GM23338 (cell line): ENCODE results near the gene CFAP141. TPM values are rescaled to one million over a fixed set of nuclear protein-coding genes. Genes with fewer than 3 reads are reported as not detected.

Experiments
- ATAC-seq: fragments of 200-7000 bp; cut with Tn5 transposase; 3 replicates; pipeline ENCODE4 v1.9.1; 2020
- DNase-seq: peaks from one replicate; pipeline ENCODE4 v3.0.0-alpha.2; 2015; ENCODE audit warnings: low spot score
- H2AFZ ChIP-seq: fragments of 200-600 bp; sonication (generic); 2 replicates; pipeline ENCODE4 v1.8.0; 2016; ENCODE audit warnings: antibody characterized with exemption, mild to moderate bottlenecking, moderate library complexity
- H3F3A ChIP-seq: fragments of 200-600 bp; sonication (generic); replicated peaks from 2 replicates; pipeline ENCODE4 v1.8.0; 2017; ENCODE audit warnings: antibody characterized with exemption, mixed run types, low read depth
- H3K27ac ChIP-seq: fragments of 200-600 bp; sonication (generic); 2 replicates; pipeline ENCODE4 v1.6.1; 2016; ENCODE audit warnings: low read depth
- H3K27me3 ChIP-seq: fragments of 200-600 bp; sonication (generic); 2 replicates; pipeline ENCODE4 v1.8.0; 2016; ENCODE audit warnings: mild to moderate bottlenecking, mixed run types, moderate library complexity; ENCODE audit not compliant: insufficient read depth
- H3K36me3 ChIP-seq: fragments of 200-600 bp; sonication (generic); 2 replicates; pipeline ENCODE4 v1.8.0; 2016; ENCODE audit warnings: mild to moderate bottlenecking; ENCODE audit not compliant: insufficient read depth
- H3K4me1 ChIP-seq: fragments of 200-600 bp; sonication (generic); 2 replicates; pipeline ENCODE4 v1.8.0; 2016; ENCODE audit warnings: mild to moderate bottlenecking, moderate library complexity; ENCODE audit not compliant: insufficient read depth
- H3K4me2 ChIP-seq: fragments of 200-600 bp; sonication (generic); 2 replicates; pipeline ENCODE4 v1.7.1; 2017; ENCODE audit warnings: mixed run types
- H3K4me3 ChIP-seq: fragments of 200-600 bp; sonication (generic); 2 replicates; pipeline ENCODE4 v1.6.1; 2016; ENCODE audit warnings: mixed run types
- H3K79me2 ChIP-seq: fragments of 200-600 bp; sonication (generic); replicated peaks from 2 replicates; pipeline ENCODE4 v1.8.0; 2017; ENCODE audit warnings: mild to moderate bottlenecking; ENCODE audit not compliant: insufficient read depth
- H3K9me2 ChIP-seq: fragments of 200-600 bp; sonication (generic); 2 replicates; pipeline ENCODE4 v1.8.0; 2017; ENCODE audit not compliant: insufficient read depth
- H4K20me1 ChIP-seq: fragments of 200-600 bp; sonication (generic); replicated peaks from 2 replicates; pipeline ENCODE4 v1.8.0; 2017; ENCODE audit warnings: mild to moderate bottlenecking; ENCODE audit not compliant: insufficient read depth
- H3K27ac Mint-ChIP-seq: 2 replicates; pipeline ENCODE4 v1.8.0; 2020; ENCODE audit warnings: inconsistent platforms, mild to moderate bottlenecking, moderate library complexity, mixed read lengths
- H3K27me3 Mint-ChIP-seq: 3 replicates; pipeline ENCODE4 v1.8.0; 2022; ENCODE audit warnings: low read depth, mild to moderate bottlenecking, moderate library complexity, mixed read lengths, inconsistent platforms; ENCODE audit not compliant: insufficient read depth, poor library complexity
- H3K36me3 Mint-ChIP-seq: 3 replicates; pipeline ENCODE4 v1.8.0; 2021; ENCODE audit warnings: low read depth, mild to moderate bottlenecking, inconsistent platforms, moderate library complexity, mixed read lengths
- H3K4me1 Mint-ChIP-seq: 3 replicates; pipeline ENCODE4 v1.8.0; 2020; ENCODE audit warnings: mild to moderate bottlenecking, inconsistent platforms, mixed read lengths
- H3K4me3 Mint-ChIP-seq: 3 replicates; pipeline ENCODE4 v1.8.0; 2021; ENCODE audit warnings: moderate library complexity, mild to moderate bottlenecking, inconsistent platforms, mixed read lengths
- H3K9me3 Mint-ChIP-seq: 3 replicates; pipeline ENCODE4 v1.8.0; 2020; ENCODE audit warnings: moderate library complexity, mild to moderate bottlenecking, inconsistent platforms, mixed read lengths
- CREB1 ChIP-seq: fragments of 250-450 bp; sonication (Bioruptor Pico); IDR thresholded peaks from 2 replicates; pipeline ENCODE4 v1.5.0; 2020; ENCODE audit warnings: low read depth, mild to moderate bottlenecking, moderate library complexity
- ETS1 ChIP-seq: IDR thresholded peaks from 2 replicates; pipeline ENCODE4 v1.6.1; 2016; ENCODE audit warnings: antibody characterized with exemption
- EZH2 ChIP-seq: fragments of 200-600 bp; sonication (generic); IDR thresholded peaks from one replicate; pipeline ENCODE4 v1.8.0; 2017; ENCODE audit warnings: antibody characterized with exemption, mild to moderate bottlenecking, low read depth; ENCODE audit not compliant: unreplicated experiment
- EZH2phosphoT487 ChIP-seq: fragments of 200-600 bp; sonication (generic); IDR thresholded peaks from one replicate; pipeline ENCODE4 v1.8.1; 2018; ENCODE audit warnings: antibody characterized with exemption; ENCODE audit not compliant: unreplicated experiment
- JUNB ChIP-seq: IDR thresholded peaks from one replicate; pipeline ENCODE4 v1.6.1; 2016; ENCODE audit warnings: antibody characterized with exemption; ENCODE audit not compliant: unreplicated experiment
- NANOG ChIP-seq: IDR thresholded peaks from 2 replicates; pipeline ENCODE4 v1.6.1; 2016; ENCODE audit warnings: antibody characterized with exemption, borderline replicate concordance
- POLR2AphosphoS5 ChIP-seq: IDR thresholded peaks from 2 replicates; pipeline ENCODE4 v1.6.1; 2016; ENCODE audit warnings: antibody characterized with exemption, low read depth
- REST ChIP-seq: IDR thresholded peaks from one replicate; pipeline ENCODE4 v1.6.1; 2018; ENCODE audit warnings: antibody characterized with exemption; ENCODE audit not compliant: unreplicated experiment
- STAT1 ChIP-seq: IDR thresholded peaks from one replicate; pipeline ENCODE4 v1.6.1; 2016; ENCODE audit warnings: antibody characterized with exemption; ENCODE audit not compliant: unreplicated experiment
- ZNF114 ChIP-seq: fragments of 250-450 bp; sonication (Bioruptor Pico); IDR thresholded peaks from 2 replicates; pipeline ENCODE4 v1.5.0; 2020; ENCODE audit warnings: mild to moderate bottlenecking, moderate library complexity
- ZNF331 ChIP-seq: fragments of 250-450 bp; sonication (Bioruptor Pico); IDR thresholded peaks from 2 replicates; pipeline ENCODE4 v1.5.0; 2020; ENCODE audit warnings: low read depth, mild to moderate bottlenecking, moderate library complexity
- ZNF462 ChIP-seq: fragments of 250-450 bp; sonication (Bioruptor Pico); IDR thresholded peaks from 2 replicates; pipeline ENCODE4 v1.5.0; 2020; ENCODE audit warnings: mild to moderate bottlenecking, moderate library complexity
- polyA plus RNA-seq: library from polyadenylated mRNA; unstranded; fragments of >200 nt; fragmentation: Nextera tagmentation; extraction: Ambion mirVana; gene quantifications from 2 replicates; pipeline ENCODE4 v1.2.1, GENCODE V29; 2016
- total RNA-seq: library from RNA; depleted of rRNA; stranded (reverse); fragments of >200 nt; shearing (Covaris generic); gene quantifications from 2 replicates; pipeline ENCODE4 v1.2.3, GENCODE V29; 2014
- TF ChIP-seq, protein P1 (sequence below), 2 experiments: fragments of 200-600 bp in 1 of 2; sonication (generic) in 1 of 2; conservative IDR thresholded peaks; 2 replicates each; pipeline versions ENCODE4 v1.5.1 to v1.6.1; 2016 to 2017; ENCODE audit warnings: antibody characterized with exemption in 2 of 2, low read depth in 2 of 2, mild to moderate bottlenecking in 2 of 2, moderate library complexity in 1 of 2

Gene CFAP141
- total and polyA plus RNA-seq, 2 experiments from 2014 or later = not detected

- Histone ChIP-seq H3K9me2 (no peaks in the 10 kb centered on the region), H3K4me3 (no peak overlapping the region), H2AFZ (no peak overlapping the region), H3K4me1 (peaks cover 11% of the 10 kb centered on the region), H3K79me2 (peaks cover 39% of the 10 kb centered on the region), H4K20me1 (peaks cover 44% of the 10 kb centered on the region), H3F3A (peaks cover 26% of the 10 kb centered on the region), H3K27me3 (no peaks in the 10 kb centered on the region), H3K27ac (peak overlapping the region; percentile 74; the same call in 1 of the 2 replicates), H3K4me2 (no peak overlapping the region), H3K36me3 (peaks cover 79% of the 10 kb centered on the region)
- DNase-seq (no peak), ATAC-seq (no peak)
- TF ChIP-seq JUNB (no peak), NANOG (no peak), POLR2AphosphoS5 (no peak), ZNF114 (CRISPR knock-in tag) (no peak), ETS1 (no peak), EZH2phosphoT487 (no peak), STAT1 (no peak), EZH2 (no peak), CREB1 (no peak), REST (no peak), ZNF331 (CRISPR knock-in tag) (no peak), ZNF462 (CRISPR knock-in tag) (no peak)
- TF ChIP-seq, protein P1, sequence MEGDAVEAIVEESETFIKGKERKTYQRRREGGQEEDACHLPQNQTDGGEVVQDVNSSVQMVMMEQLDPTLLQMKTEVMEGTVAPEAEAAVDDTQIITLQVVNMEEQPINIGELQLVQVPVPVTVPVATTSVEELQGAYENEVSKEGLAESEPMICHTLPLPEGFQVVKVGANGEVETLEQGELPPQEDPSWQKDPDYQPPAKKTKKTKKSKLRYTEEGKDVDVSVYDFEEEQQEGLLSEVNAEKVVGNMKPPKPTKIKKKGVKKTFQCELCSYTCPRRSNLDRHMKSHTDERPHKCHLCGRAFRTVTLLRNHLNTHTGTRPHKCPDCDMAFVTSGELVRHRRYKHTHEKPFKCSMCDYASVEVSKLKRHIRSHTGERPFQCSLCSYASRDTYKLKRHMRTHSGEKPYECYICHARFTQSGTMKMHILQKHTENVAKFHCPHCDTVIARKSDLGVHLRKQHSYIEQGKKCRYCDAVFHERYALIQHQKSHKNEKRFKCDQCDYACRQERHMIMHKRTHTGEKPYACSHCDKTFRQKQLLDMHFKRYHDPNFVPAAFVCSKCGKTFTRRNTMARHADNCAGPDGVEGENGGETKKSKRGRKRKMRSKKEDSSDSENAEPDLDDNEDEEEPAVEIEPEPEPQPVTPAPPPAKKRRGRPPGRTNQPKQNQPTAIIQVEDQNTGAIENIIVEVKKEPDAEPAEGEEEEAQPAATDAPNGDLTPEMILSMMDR (conservative IDR thresholded peaks at IDR 0.05; ENCODE audit: low read depth in 2 of 2) = no peak
- H3K4me3 Mint-ChIP-seq = no peak overlapping the region
- H3K27ac Mint-ChIP-seq = no peak overlapping the region
- H3K9me3 Mint-ChIP-seq = no peaks in the 10 kb centered on the region
- peaks cover 3% of the 10 kb centered on the region for H3K27me3 Mint-ChIP-seq
- peaks cover 86% of the 10 kb centered on the region for H3K36me3 Mint-ChIP-seq
- H3K4me1 Mint-ChIP-seq = peaks cover 29% of the 10 kb centered on the region
These were observed 46.6 kb downstream of the CFAP141 start for GRCh38 chr1:154159554-154159953.
